Osteoblast (primary cell): ENCODE results near the gene CCDC33. TPM values are rescaled to one million over a fixed set of nuclear protein-coding genes. Genes with fewer than 3 reads are reported as not detected.
"Not testable (repeated sequence)": the region's sequence is repeated elsewhere in the genome, so short reads cannot be mapped to it uniquely, and the experiment has no call there.

Experiments used
- DNase-seq: peaks from one replicate; pipeline ENCODE4 v3.0.0; 2011; ENCODE audit warnings: low spot score, mixed read lengths; ENCODE audit not compliant: insufficient read length; ENCODE audit errors: missing footprints
- H2AFZ ChIP-seq: 2 replicates; pipeline ENCODE4 v1.6.0; 2011; ENCODE audit warnings: mild to moderate bottlenecking, low read length
- H3K27ac ChIP-seq: 2 replicates; pipeline ENCODE4 v1.5.1; 2011; ENCODE audit warnings: mild to moderate bottlenecking, low read depth, low read length, moderate library complexity
- H3K27me3 ChIP-seq: 2 replicates; pipeline ENCODE4 v1.6.0; 2012; ENCODE audit warnings: mild to moderate bottlenecking, control low read depth, inconsistent platforms, low read length, moderate library complexity; ENCODE audit not compliant: insufficient read depth
- H3K36me3 ChIP-seq: 2 replicates; pipeline ENCODE4 v1.5.1; 2011; ENCODE audit warnings: mild to moderate bottlenecking, low read length, control low read depth, moderate library complexity; ENCODE audit not compliant: insufficient read depth
- H3K4me1 ChIP-seq: 2 replicates; pipeline ENCODE4 v1.5.1; 2011; ENCODE audit warnings: mild to moderate bottlenecking, low read length, control low read depth, moderate library complexity; ENCODE audit not compliant: insufficient read depth
- H3K4me2 ChIP-seq: 2 replicates; pipeline ENCODE4 v1.6.0; 2011; ENCODE audit warnings: mild to moderate bottlenecking, low read length; ENCODE audit not compliant: insufficient read depth
- H3K4me3 ChIP-seq: fragments of 200-600 bp; sonication (generic); 3 replicates; pipeline ENCODE4 v1.5.1; 2012; ENCODE audit warnings: mild to moderate bottlenecking, low read length, inconsistent platforms; ENCODE audit not compliant: insufficient read depth
- H3K79me2 ChIP-seq: 2 replicates; pipeline ENCODE4 v1.6.0; 2012; ENCODE audit warnings: mild to moderate bottlenecking, low read length, control low read depth, inconsistent platforms; ENCODE audit not compliant: insufficient read depth
- H3K9me3 ChIP-seq: 2 replicates; pipeline ENCODE4 v1.5.1; 2011; ENCODE audit warnings: low read depth, low read length, control low read depth
- H4K20me1 ChIP-seq: 2 replicates; pipeline ENCODE4 v1.6.0; 2012; ENCODE audit warnings: mild to moderate bottlenecking, low read length, control low read depth; ENCODE audit not compliant: insufficient read depth
- CTCF ChIP-seq: IDR thresholded peaks from 2 replicates; pipeline ENCODE4 v1.5.1; 2011; ENCODE audit warnings: mild to moderate bottlenecking, low read depth, low read length, moderate library complexity; ENCODE audit errors: extremely low read depth
- total RNA-seq: library from RNA; depleted of rRNA; stranded (reverse); fragments of >200 nt; gene quantifications from 2 replicates; pipeline ENCODE4 v1.2.3, GENCODE V29; 2012

Gene CCDC33
- total RNA-seq, 1 donor, result not detected

GRCh38 chr15:74349241-74349778 is 113.2 kb downstream of the CCDC33 start:
- no peaks in the 10 kb centered on the region for H3K79me2 ChIP-seq
- no peak overlapping the region for H3K4me2 ChIP-seq
- TF ChIP-seq CTCF, result no peak
- no peaks in the 10 kb centered on the region for H3K9me3 ChIP-seq
- no peak overlapping the region for H3K27ac ChIP-seq
- no peak overlapping the region for H3K4me3 ChIP-seq
- H3K27me3 ChIP-seq, result no peaks in the 10 kb centered on the region
- no peak overlapping the region for H2AFZ ChIP-seq
- no peaks in the 10 kb centered on the region for H3K36me3 ChIP-seq
- no peaks in the 10 kb centered on the region for H4K20me1 ChIP-seq
- no peaks in the 10 kb centered on the region for H3K4me1 ChIP-seq
- DNase-seq, result no peak

GRCh38 chr15:74350295-74351275 is 114.5 kb downstream of the CCDC33 start:
- no peak overlapping the region for H3K4me2 ChIP-seq
- H3K4me3 ChIP-seq, result no peak overlapping the region
- H4K20me1 ChIP-seq, result no peaks in the 10 kb centered on the region
- H3K36me3 ChIP-seq, result no peaks in the 10 kb centered on the region
- no peak for TF ChIP-seq CTCF
- no peaks in the 10 kb centered on the region for H3K9me3 ChIP-seq
- H3K79me2 ChIP-seq, result no peaks in the 10 kb centered on the region
- DNase-seq, result no peak
- H3K27me3 ChIP-seq, result no peaks in the 10 kb centered on the region
- H3K4me1 ChIP-seq, result no peaks in the 10 kb centered on the region
- H2AFZ ChIP-seq, result no peak overlapping the region
- no peak overlapping the region for H3K27ac ChIP-seq

GRCh38 chr15:74351670-74352069 is 115.5 kb downstream of the CCDC33 start:
- no peaks in the 10 kb centered on the region for H3K9me3 ChIP-seq
- H2AFZ ChIP-seq, result no peak overlapping the region
- no peaks in the 10 kb centered on the region for H3K27me3 ChIP-seq
- no peaks in the 10 kb centered on the region for H3K36me3 ChIP-seq
- no peak for DNase-seq
- no peak overlapping the region for H3K27ac ChIP-seq
- H3K4me2 ChIP-seq, result no peak overlapping the region
- no peak overlapping the region for H3K4me3 ChIP-seq
- H3K4me1 ChIP-seq, result no peaks in the 10 kb centered on the region
- no peaks in the 10 kb centered on the region for H3K79me2 ChIP-seq
- no peaks in the 10 kb centered on the region for H4K20me1 ChIP-seq
- no peak for TF ChIP-seq CTCF

- no peak for TF ChIP-seq CTCF
- H2AFZ ChIP-seq, result no peak overlapping the region
- H3K4me2 ChIP-seq, result no peak overlapping the region
- no peaks in the 10 kb centered on the region for H3K9me3 ChIP-seq
- no peak overlapping the region for H3K27ac ChIP-seq
- H3K4me3 ChIP-seq, result no peak overlapping the region
- no peaks in the 10 kb centered on the region for H3K36me3 ChIP-seq
- H3K79me2 ChIP-seq, result no peaks in the 10 kb centered on the region
- no peaks in the 10 kb centered on the region for H4K20me1 ChIP-seq
- H3K4me1 ChIP-seq, result no peaks in the 10 kb centered on the region
- no peak for DNase-seq
- peaks cover 2% of the 10 kb centered on the region for H3K27me3 ChIP-seq
These were observed 116.3 kb downstream of the CCDC33 start for GRCh38 chr15:74352393-74352910.

- H3K4me3 ChIP-seq, H3K79me2 ChIP-seq, DNase-seq, H2AFZ ChIP-seq, H3K4me1 ChIP-seq, H3K9me3 ChIP-seq, H3K4me2 ChIP-seq, H3K36me3 ChIP-seq, H4K20me1 ChIP-seq, H3K27ac ChIP-seq, H3K27me3 ChIP-seq: not testable (repeated sequence)
These were observed 117.9 kb downstream of the CCDC33 start for GRCh38 chr15:74353992-74354391.
